Upper lobe of right lung (tissue), 1 donor: ENCODE measurements around the gene FEZF2. TPM values are rescaled to one million over a fixed set of nuclear protein-coding genes. Genes with fewer than 3 reads are reported as not detected.

ENCODE experiments used
- ATAC-seq: fragments of 200-7000 bp; cut with Tn5 transposase; one replicate; pipeline ENCODE4 v1.9.1; 2020; ENCODE audit warnings: mild to moderate bottlenecking, moderate library complexity
- DNase-seq: peaks from one replicate; pipeline ENCODE4 v3.0.0-alpha.2; 2020
- H3K27ac ChIP-seq: fragments of 200-600 bp; one replicate; pipeline ENCODE4 v1.8.0; 2022
- H3K27me3 ChIP-seq: fragments of 200-600 bp; one replicate; pipeline ENCODE4 v1.8.0; 2022; ENCODE audit warnings: mild to moderate bottlenecking
- H3K36me3 ChIP-seq: fragments of 200-600 bp; one replicate; pipeline ENCODE4 v1.8.0; 2022
- H3K4me1 ChIP-seq: fragments of 200-600 bp; one replicate; pipeline ENCODE4 v1.8.0; 2022
- H3K4me3 ChIP-seq: fragments of 200-600 bp; one replicate; pipeline ENCODE4 v1.8.0; 2022; ENCODE audit warnings: mild to moderate bottlenecking
- H3K9me3 ChIP-seq: fragments of 200-600 bp; one replicate; pipeline ENCODE4 v1.8.0; 2022
- CTCF ChIP-seq: fragments of 200-600 bp; IDR thresholded peaks from one replicate; pipeline ENCODE4 v1.8.0; 2022; ENCODE audit warnings: antibody characterized with exemption
- intact Hi-C: fragments of 100-400 bp; cut with DNase I; formaldehyde crosslinking; loops from one replicate; pipeline ENCODE4 v1.11.0; 2022
- total RNA-seq: library from RNA; stranded (reverse); fragmentation: NEBNext Ultra II Directional; extraction: Animal tissue kit (Norgen Biotek cat#: 25700); gene quantifications from one replicate; pipeline ENCODE4 v1.2.1, GENCODE V29; 2021
- donor health status: DM: no; HTN: yes; CAD: no; lungs with severe emphysema.

FEZF2 gene
- total RNA-seq, 1 donor from 2014 or later: not detected

- no peak overlapping the region for H3K4me3 ChIP-seq
- ATAC-seq: no peak
- no peak for TF ChIP-seq CTCF
- intact Hi-C loops: no loop called here
- H3K27ac ChIP-seq: no peak overlapping the region
- no peaks in the 10 kb centered on the region for H3K4me1 ChIP-seq
- no peaks in the 10 kb centered on the region for H3K36me3 ChIP-seq
- no peaks in the 10 kb centered on the region for H3K9me3 ChIP-seq
- H3K27me3 ChIP-seq: peaks cover 6% of the 10 kb centered on the region
- DNase-seq: no peak
Observed at GRCh38 chr3:62387251-62387650, 13.9 kb upstream of the FEZF2 start.

- no peak for TF ChIP-seq CTCF
- Histone ChIP-seq H3K36me3 (no peaks in the 10 kb centered on the region), H3K27ac (no peak overlapping the region), H3K4me3 (no peak overlapping the region), H3K9me3 (no peaks in the 10 kb centered on the region), H3K4me1 (peaks cover 2% of the 10 kb centered on the region), H3K27me3 (peaks cover 84% of the 10 kb centered on the region)
- intact Hi-C loops: no loop called here
- DNase-seq (no peak), ATAC-seq (no peak)
Observed at GRCh38 chr3:62379321-62379798, 6.0 kb upstream of the FEZF2 start.

GRCh38 chr3:62378921-62379320, 5.6 kb upstream of the FEZF2 start:
- TF ChIP-seq CTCF: no peak
- Histone ChIP-seq H3K27me3 (peaks cover 88% of the 10 kb centered on the region), H3K36me3 (no peaks in the 10 kb centered on the region), H3K4me3 (no peak overlapping the region), H3K4me1 (peaks cover 6% of the 10 kb centered on the region), H3K27ac (no peak overlapping the region), H3K9me3 (no peaks in the 10 kb centered on the region)
- ATAC-seq: no peak
- intact Hi-C loops: no loop called here
- no peak for DNase-seq

GRCh38 chr3:62378311-62378789, 5.0 kb upstream of the FEZF2 start:
- TF ChIP-seq CTCF: no peak
- intact Hi-C loops: no loop called here
- Histone ChIP-seq H3K27me3 (peaks cover 94% of the 10 kb centered on the region), H3K27ac (no peak overlapping the region), H3K4me3 (no peak overlapping the region), H3K9me3 (no peaks in the 10 kb centered on the region), H3K36me3 (no peaks in the 10 kb centered on the region), H3K4me1 (peaks cover 11% of the 10 kb centered on the region)
- ATAC-seq (no peak), DNase-seq (no peak)

- no peak overlapping the region for H3K27ac ChIP-seq
- no peak for ATAC-seq
- peaks cover 98% of the 10 kb centered on the region for H3K27me3 ChIP-seq
- no peaks in the 10 kb centered on the region for H3K9me3 ChIP-seq
- intact Hi-C loops: no loop called here
- no peak for TF ChIP-seq CTCF
- H3K4me1 ChIP-seq: peaks cover 11% of the 10 kb centered on the region
- H3K4me3 ChIP-seq: no peak overlapping the region
- H3K36me3 ChIP-seq: no peaks in the 10 kb centered on the region
- no peak for DNase-seq
Observed at GRCh38 chr3:62376906-62377877, 3.8 kb upstream of the FEZF2 start.
